Measurements from ENCODE around the gene TPM4.

Gene TPM4

GRCh38 chr19:16037424-16038195 lies 38.7 kb upstream of the TPM4 start:
- no peak for DNase-seq (ENCODE audit: low read depth)
- H3K4me3 ChIP-seq (ENCODE audit: low read length), result no peak overlapping the region
- TF ChIP-seq CTCF (conservative IDR thresholded peaks at IDR 0.05; ENCODE audit: low read length), result no peak

GRCh38 chr19:16038196-16038695 lies 38.0 kb upstream of the TPM4 start:
- H3K4me3 ChIP-seq (ENCODE audit: low read length), result no peak overlapping the region
- no peak for DNase-seq (ENCODE audit: low read depth)
- TF ChIP-seq CTCF (conservative IDR thresholded peaks at IDR 0.05; ENCODE audit: low read length), result no peak

DNA sequence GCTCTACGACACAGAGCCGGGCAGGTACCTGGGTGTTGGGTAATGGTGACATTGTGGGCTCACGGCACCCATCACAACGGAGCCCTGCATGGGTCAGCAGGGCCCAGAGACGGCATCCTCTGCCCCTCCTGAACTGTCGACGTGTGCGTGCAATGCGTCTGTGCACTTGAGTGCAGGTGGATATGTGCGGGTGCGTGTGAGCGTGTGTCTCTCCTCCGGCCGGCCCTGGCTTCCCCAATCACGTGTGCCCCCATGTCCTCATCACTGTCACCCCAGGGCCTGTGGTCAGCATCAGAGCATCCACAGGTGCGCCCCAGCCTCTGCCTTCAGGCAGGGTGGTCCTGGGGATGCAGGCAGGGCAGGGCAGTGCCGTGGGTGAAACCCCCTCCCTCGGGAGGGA lies 37.2 kb upstream of the TPM4 start:
- H3K4me3 ChIP-seq (ENCODE audit: low read length), result no peak overlapping the region
- no peak for TF ChIP-seq CTCF (conservative IDR thresholded peaks at IDR 0.05; ENCODE audit: low read length)
- no peak for DNase-seq (ENCODE audit: low read depth)

DNA sequence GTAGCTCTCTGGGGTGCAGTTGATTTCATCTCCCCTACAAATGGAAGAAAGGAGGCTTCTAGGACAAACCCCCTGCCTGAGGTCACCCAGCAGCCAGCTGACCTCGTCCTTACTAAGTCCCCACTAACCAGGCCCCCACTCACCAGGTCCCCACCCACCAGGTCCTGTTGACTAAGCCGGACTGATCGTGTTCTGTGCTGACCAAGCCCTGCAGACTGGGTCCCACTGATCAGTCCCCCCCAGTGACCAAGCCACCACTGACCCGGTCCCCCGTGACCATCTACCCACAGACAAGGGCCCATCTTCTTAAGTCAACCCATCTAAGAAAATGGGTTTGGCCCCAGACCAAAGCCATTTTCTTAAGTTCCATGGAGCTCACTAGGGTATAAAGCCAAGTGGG lies 36.8 kb upstream of the TPM4 start:
- TF ChIP-seq CTCF (conservative IDR thresholded peaks at IDR 0.05; ENCODE audit: low read length), result no peak
- DNase-seq (ENCODE audit: low read depth), result no peak
- H3K4me3 ChIP-seq (ENCODE audit: low read length), result no peak overlapping the region

- H3K4me3 ChIP-seq (ENCODE audit: low read length), result no peak overlapping the region
- peak; percentile 71 for DNase-seq (ENCODE audit: low read depth)
- TF ChIP-seq CTCF (conservative IDR thresholded peaks at IDR 0.05; ENCODE audit: low read length), result no peak
Observed at GRCh38 chr19:16040642-16041041, 35.7 kb upstream of the TPM4 start.

DNA sequence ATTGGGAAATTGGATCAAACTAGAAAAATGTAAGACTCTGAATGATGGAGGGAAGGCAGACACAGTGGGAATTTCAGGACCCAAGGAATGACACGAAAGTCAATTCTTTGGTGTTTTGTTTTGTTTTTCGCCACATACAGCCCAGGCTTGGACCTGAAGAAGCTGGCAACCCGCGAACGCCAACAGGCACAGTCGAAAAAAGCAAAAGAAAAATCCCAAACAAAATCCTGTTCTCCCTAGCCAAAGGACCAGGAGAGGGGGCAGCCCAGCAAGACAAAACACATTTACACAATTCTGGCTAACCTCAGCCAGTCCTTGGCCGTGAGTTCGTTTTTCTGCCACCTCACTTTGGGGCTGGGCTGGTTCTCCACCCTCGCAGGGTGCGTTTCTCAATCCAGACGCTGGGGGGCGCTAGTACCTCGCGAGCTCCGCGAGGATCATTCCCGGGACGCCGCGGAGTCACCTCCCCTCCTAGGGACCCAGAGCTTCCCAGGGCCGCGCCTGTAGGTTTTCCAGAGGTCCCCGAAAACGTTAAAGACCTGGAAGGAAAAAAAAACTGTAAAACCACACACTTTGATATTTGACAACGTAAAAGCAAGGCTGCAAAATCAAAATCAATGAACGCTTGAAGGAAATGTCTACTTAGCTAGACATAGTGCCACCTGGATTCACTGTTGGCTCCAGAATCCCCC lies 34.9 kb upstream of the TPM4 start:
- peak; percentile 91 for TF ChIP-seq CTCF (conservative IDR thresholded peaks at IDR 0.05; ENCODE audit: low read length)
- DNase-seq (ENCODE audit: low read depth), result peak; percentile 71
- H3K4me3 ChIP-seq (ENCODE audit: low read length), result peak overlapping the region; percentile 50

- TF ChIP-seq CTCF (conservative IDR thresholded peaks at IDR 0.05; ENCODE audit: low read length), result no peak
- no peak overlapping the region for H3K4me3 ChIP-seq (ENCODE audit: low read length)
- DNase-seq (ENCODE audit: low read depth), result no peak
Observed at GRCh38 chr19:16041991-16042386, 34.3 kb upstream of the TPM4 start.
